RWPE1 (cell line): ENCODE data around the gene STK32B.

Experiments
- CTCF ChIA-PET: fragments of 350-600 bp; sonication (Branson Sonifier 250); formaldehyde crosslinking; extraction: SDS; loops from one replicate; lab custom pipeline; 2021; lab: Yijun Ruan, JAX
- POLR2A ChIA-PET: fragments of 400-600 bp; formaldehyde crosslinking; extraction: SDS; loops from one replicate; lab custom pipeline; 2020; ENCODE audit warnings: antibody characterized with exemption; ENCODE audit not compliant: low non-redundant PET; lab: Yijun Ruan, JAX
- DNase-seq: peaks from one replicate; pipeline ENCODE4 v3.0.0; 2012; ENCODE audit warnings: low spot score
- H3K27ac ChIP-seq: fragments of 450-650 bp; 2 replicates; pipeline ENCODE4 v1.5.1; 2017
- CTCF ChIP-seq: fragments of 450-650 bp; conservative IDR thresholded peaks from 2 replicates; pipeline ENCODE4 v1.5.1; 2017; ENCODE audit warnings: low read depth, mild to moderate bottlenecking

Gene STK32B

GRCh38 chr4:5133201-5133600 is 81.9 kb downstream of the STK32B start:
- ChIA-PET POLR2A (no interaction called here), CTCF (no interaction called here)
- TF ChIP-seq CTCF: no peak
- H3K27ac ChIP-seq: no peak overlapping the region
- DNase-seq: no peak

DNA sequence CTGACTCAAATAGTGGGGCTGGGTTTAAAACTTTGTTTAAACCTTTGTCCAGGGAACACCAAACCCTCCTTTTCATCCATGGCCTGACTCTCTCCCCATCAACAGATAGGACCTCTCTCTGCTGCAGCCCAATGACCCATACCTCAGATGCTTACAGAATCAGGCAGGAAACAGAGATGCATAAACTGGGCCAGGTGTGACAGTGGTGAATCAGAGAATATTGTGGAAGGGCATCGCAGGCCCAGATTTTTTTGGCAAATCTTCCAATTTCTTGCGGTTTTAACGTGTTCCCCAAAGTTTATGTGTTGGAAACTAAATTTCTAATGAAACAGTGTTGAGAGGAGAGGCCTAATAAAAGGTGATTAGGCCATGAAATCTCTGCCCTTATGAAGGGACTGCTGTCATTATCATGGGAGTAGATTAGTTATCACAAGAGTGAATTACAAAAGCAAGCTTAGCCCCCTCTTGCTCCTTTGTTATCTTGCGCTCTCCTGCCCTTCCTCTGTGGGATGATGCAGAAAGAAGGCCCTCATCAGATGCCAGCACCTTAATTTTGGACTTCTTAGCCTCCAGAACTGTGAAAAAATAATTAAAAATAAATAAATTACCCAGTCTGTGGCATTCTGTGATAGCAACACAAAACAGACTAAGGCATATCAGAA is 82.8 kb downstream of the STK32B start:
- H3K27ac ChIP-seq: no peak overlapping the region
- no peak for TF ChIP-seq CTCF
- no peak for DNase-seq
- CTCF ChIA-PET: interaction anchor here (0.5 to 0.6 kb wide), 2 partner anchors 23 to 751 kb away, joined by 3 read pairs; no protein-coding TSS in a partner anchor
- POLR2A ChIA-PET: no interaction called here

GRCh38 chr4:5134620-5135019 is 83.3 kb downstream of the STK32B start:
- CTCF ChIA-PET: interaction anchor here (0.6 kb wide), 1 partner anchor 751 kb away, joined by 3 read pairs; no protein-coding TSS in a partner anchor
- TF ChIP-seq CTCF: no peak
- H3K27ac ChIP-seq: no peak overlapping the region
- POLR2A ChIA-PET: no interaction called here
- no peak for DNase-seq

DNA sequence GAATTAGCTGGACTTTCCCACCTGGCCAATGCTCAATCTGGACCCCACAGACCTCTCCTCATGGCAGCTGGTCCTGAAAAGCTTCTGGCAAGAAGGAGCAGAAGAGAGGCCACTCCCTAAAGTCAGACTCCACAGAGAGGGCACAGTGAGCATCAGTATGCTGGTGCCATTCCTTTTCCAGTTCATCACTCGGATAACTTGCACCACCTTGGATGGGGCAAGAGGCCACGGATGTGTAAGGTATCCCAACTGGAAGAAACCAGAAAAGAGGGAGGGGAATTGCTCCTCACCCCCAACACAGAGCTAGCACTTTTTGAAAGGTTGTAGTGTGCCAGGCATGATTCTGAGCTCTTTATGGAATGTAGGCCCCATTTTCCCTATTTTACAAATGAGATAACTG is 85.9 kb downstream of the STK32B start:
- POLR2A ChIA-PET: no interaction called here
- CTCF ChIA-PET: no interaction called here
- H3K27ac ChIP-seq: no peak overlapping the region
- no peak for DNase-seq
- no peak for TF ChIP-seq CTCF

DNA sequence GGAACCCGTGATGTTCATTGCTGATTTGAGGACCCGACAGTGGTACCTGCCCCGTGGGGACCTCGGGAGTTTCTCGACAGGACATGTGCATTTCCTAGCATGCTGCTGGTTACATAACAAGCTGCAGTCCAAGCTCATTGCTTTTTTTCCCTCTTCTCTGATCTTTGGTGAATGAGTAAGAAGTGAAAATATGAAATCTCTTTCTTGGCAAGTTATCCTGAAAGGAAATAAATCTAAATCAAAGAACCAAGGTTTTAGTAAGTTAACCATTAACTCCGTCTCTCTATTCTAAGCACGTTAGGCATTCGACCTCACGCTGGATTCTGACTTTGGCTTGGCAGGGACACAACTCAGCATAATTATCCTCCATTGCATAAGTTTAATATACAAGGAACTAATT is 86.6 kb downstream of the STK32B start:
- no peak for TF ChIP-seq CTCF
- H3K27ac ChIP-seq: no peak overlapping the region
- ChIA-PET POLR2A (no interaction called here), CTCF (no interaction called here)
- DNase-seq: no peak

- ChIA-PET CTCF (no interaction called here), POLR2A (no interaction called here)
- DNase-seq: no peak
- no peak overlapping the region for H3K27ac ChIP-seq
- TF ChIP-seq CTCF: no peak
These were observed 87.1 kb downstream of the STK32B start for GRCh38 chr4:5138389-5138788.
